HG03521 (cell line): ENCODE measurements around the gene RELB.

Experiments used
- ATAC-seq: cut with Tn5 transposase; IDR thresholded peaks from one replicate; pipeline ENCODE4 v1.9.1; 2021; ENCODE audit warnings: mild to moderate bottlenecking, moderate library complexity; ENCODE audit not compliant: unreplicated experiment

Gene RELB

DNA sequence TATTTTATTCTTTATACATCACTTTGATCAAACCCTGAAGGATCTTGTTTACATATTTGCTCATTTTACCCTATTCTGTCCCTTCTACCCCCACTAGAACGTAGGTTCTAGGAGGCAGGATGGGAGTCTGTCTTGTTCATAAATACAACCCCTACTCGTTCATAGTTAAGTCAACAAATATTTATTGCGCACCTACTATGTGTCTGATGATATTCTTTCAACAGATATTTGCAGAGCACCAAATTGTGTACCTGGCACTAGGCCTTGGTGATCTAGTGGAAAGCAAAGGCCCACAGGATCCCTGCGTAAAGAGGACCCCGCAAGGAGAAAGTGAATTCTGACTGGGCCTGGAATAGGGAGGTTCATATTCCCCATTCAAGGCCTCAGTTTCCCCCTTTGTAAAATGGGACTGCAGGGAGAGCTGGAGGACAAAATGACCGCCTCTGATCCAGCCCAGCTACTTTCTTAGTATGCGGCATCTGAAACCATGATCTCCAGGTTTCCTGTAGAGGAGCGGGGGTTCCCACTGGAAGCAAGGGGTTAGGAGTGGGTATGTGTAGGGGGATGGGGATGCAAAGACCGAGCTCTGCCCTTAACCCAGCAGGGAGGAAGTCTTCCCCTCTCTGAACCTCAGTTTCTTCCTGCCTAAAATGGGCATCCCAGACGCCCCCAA lies 77.3 kb downstream of the RELB start:
- no peak for ATAC-seq

DNA sequence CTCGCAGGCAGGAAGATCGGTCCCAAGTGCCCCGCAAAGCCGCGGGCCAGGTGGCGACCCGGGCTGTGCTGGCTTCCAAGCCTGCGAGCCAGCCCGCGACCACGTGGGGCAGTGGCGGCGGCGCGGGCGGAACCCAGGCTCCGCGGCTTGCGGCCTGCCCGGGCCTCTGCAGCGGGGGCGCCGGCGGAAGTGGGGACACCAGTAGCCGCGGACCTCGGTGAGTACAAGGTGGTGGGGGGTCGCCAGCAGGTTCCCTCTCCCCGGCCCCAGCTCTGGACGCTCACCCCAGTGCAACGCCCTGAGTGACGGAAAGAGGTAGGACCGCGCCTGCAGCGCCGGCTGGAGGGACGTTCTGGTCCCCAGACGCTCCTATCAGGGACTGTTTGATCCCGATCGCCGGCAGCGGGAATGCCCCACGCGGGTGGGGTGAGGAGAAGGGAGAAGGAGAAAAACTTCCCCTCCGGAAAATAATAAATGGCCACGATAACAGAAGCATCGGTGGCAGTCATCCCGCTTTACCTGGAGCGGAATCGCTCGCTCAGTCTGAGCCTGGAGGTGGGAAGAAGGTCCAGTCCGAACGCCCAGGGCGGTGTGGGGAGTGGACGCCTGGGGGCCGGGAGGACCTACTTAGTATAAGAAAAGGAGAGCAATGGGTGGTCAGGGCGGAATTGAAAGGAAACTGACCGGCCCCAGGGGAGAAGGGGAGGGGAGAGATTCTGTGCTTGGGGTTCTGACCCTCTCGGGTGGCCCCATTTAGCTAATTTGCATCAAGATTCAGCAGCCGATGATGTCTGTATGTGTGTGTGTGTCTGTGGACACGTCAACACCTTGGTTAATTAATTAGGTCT lies 78.0 kb downstream of the RELB start, which contains the start of gene GEMIN7:
GEMIN7 (plus strand) TSS at position 198 of the 848 bp plus-strand sequence. CDS start 10,855 bp downstream, outside the sequence.
- peak; percentile 32 for ATAC-seq

DNA sequence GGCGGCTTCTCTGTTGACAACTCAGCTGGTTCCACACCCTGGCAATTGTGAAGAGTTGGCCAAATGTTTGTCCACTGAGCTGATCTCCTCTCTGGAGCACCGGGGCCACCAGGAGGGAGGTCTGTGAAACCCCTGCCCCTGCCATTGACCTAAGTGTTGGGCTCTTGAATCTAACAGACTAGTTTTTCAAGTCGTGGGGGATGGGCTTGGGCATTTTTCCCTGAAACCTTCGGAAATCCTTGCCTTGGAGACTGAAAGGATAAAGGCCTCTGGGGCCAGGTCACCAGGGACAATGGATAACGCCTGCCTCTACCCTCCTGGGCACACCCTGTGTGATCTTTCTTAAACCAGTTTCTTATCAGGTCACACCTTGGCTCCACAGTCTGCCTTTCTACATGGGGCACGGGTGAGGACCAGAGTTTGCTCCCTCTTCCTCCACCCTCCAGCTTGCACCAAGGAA lies 78.7 kb downstream of the RELB start:
- no peak for ATAC-seq

DNA sequence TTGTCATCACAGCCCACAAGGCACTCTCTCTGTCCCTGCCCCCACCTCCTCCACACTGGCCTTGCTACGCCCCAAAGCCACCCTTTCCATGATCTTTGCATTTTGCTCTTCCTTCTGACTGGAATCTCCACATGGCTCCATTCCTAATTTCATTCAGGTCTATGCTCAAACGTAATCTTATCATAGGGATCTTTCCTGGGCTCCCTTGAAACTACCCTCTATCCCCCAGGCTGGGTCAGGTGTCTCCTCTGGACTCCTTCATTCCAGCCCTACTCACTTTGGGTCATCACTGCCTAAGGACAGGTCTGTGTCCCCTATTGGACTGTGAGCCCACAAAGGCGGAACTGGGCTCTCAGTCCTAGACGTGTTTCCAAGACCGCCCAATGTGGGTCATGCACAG lies 80.9 kb downstream of the RELB start:
- ATAC-seq, result no peak

DNA sequence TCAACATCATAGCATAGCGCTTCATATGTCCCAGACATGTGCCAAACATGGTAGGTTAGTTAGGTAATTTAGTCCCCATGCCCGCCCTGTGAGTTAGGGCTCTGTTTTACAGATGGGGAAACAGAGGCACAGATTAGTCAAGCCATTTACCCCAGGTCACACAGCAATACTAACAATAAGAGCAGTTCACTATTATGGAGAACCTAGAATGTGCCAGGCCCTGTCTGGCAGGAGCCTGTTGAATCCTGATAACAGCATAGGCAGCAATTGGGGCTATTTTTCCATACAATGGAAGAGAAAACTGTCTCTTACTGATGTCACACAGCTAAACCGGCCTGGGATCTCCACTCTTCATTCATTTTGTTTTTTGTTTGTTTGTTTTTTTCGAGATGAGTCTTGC lies 85.2 kb downstream of the RELB start:
- ATAC-seq, result no peak

DNA sequence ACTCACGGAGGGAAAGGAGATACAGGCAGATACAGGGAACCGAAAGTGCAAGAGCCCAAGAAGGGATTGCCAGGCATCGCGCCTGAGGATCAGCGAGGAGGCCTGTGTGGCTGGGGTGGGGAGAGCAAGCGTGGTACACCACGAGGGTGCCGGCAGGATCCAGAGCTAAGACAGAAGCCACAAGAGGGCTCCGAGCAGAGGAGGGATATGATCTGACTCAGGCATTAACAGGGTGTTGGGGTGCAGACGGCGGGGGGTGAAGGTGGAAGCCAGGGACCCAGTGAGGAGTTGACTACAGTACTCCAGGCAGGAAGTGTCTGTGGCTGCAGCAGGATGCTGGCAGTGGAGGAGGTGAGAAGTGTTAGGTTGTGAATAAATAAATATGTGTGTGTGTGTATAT lies 86.3 kb downstream of the RELB start:
- no peak for ATAC-seq
